Femur (tissue), 1 donor: ENCODE data around the gene TUBB6.
A peak's percentile ranks its signal among the peaks of the same experiment; 100 is the strongest.

Experiments
- DNase-seq: peaks from one replicate; pipeline ENCODE4 v3.0.0-alpha.2; 2017

Gene TUBB6

GRCh38 chr18:12315911-12316310 lies 7.9 kb downstream of the TUBB6 start:
- peak; percentile 37 for DNase-seq

- DNase-seq = peak; percentile 58
These were observed 9.8 kb downstream of the TUBB6 start for GRCh38 chr18:12317664-12318333.

GRCh38 chr18:12318334-12318697 lies 10.3 kb downstream of the TUBB6 start:
- no peak for DNase-seq

DNA sequence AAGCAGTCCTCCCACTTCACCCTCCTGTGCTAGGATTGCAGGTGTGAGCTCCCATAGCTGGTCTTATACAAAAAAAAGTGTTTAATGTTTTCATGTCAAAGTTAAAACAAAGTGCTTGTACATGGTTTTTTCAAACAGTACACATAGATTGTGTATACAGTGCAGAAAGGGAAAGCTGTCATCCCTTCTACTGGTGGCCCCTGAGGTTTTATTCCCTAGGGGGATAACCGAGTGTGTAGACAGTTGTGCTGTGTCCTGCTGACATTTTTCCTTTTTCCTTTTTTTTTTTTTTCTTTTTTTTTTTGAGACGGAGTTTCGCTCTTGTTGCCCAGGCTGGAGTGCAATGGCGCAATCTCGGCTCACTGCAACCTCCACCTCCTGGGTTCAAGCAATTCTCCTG lies 10.8 kb downstream of the TUBB6 start:
- no peak for DNase-seq

DNA sequence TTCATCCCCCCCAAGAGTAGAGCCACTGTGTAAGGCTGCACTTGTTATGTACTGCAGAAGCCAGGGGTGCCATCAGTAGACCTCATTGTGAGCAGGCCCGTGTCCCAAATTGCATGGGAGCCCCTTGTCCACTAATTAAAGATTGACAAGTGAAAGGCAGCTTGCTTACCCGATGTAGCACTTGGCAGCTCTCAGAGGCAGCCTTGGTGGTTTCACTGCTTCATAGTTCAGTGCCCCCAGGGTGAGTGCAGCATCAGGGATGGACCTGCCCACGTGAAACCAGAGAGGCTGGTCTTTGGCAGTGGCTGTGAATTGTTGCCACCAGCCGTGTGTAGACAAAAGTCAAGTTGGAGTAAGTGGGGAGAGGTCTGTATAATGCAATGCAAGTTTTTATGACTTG lies 13.3 kb downstream of the TUBB6 start:
- peak; percentile 17 for DNase-seq

DNA sequence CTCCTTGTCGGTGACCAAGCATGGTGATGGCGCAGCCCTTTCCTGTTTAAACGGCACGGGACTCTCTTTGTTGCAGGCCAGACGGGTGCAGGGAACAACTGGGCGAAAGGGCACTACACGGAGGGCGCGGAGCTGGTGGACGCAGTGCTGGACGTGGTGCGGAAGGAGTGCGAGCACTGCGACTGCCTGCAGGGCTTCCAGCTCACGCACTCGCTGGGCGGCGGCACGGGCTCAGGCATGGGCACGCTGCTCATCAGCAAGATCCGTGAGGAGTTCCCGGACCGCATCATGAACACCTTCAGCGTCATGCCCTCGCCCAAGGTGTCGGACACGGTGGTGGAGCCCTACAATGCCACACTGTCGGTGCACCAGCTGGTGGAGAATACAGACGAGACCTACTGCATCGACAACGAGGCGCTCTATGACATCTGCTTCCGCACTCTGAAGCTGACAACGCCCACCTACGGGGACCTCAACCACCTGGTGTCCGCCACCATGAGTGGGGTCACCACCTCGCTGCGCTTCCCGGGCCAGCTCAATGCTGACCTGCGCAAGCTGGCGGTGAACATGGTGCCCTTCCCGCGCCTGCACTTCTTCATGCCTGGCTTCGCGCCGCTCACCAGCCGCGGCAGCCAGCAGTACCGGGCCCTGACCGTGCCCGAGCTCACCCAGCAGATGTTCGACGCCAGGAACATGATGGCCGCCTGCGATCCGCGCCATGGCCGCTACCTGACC lies 17.1 kb downstream of the TUBB6 start:
- DNase-seq = peak; percentile 30

DNA sequence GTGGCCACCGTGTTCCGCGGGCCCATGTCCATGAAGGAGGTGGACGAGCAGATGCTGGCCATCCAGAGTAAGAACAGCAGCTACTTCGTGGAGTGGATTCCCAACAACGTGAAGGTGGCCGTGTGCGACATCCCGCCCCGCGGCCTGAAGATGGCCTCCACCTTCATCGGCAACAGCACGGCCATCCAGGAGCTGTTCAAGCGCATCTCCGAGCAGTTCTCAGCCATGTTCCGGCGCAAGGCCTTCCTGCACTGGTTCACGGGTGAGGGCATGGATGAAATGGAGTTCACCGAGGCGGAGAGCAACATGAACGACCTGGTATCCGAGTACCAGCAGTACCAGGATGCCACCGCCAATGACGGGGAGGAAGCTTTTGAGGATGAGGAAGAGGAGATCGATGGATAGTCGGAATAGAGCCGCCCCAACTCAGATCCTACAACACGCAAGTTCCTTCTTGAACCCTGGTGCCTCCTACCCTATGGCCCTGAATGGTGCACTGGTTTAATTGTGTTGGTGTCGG lies 17.7 kb downstream of the TUBB6 start:
- peak; percentile 15 for DNase-seq

GRCh38 chr18:12326711-12327460 lies 18.8 kb downstream of the TUBB6 start:
- peak; percentile 15 for DNase-seq

GRCh38 chr18:12327510-12328178 lies 19.6 kb downstream of the TUBB6 start:
- DNase-seq = peak; percentile 83

DNA sequence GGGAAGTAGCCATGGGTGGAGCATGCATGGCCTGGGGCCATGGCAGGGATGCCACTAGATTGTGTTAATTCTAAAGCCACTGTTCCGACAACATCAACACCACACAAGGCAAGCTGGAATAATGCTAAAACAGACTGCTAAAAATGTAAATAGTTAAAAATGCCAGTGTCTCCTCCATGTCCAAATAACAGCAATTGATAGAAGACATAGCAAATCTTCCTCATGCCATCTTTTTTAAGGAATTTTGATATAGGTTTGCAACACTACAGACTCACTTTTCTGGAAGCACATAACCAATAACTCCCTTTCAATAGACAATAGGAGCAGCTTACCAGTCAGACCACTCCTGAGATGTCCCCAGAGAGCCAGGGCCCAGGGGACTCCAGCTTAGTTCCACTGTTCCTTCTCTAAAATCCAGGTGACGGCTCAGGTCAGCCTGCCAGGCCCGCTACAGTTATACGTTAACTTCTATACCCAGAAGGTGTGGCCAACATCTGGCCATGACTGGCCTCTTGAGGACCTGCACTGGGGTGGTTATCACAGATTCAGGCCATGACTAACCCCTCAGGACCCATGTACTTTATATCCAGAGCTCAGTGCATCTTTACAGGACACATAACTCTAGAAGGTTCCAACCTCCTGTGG lies 20.3 kb downstream of the TUBB6 start:
- peak; percentile 11 for DNase-seq

DNA sequence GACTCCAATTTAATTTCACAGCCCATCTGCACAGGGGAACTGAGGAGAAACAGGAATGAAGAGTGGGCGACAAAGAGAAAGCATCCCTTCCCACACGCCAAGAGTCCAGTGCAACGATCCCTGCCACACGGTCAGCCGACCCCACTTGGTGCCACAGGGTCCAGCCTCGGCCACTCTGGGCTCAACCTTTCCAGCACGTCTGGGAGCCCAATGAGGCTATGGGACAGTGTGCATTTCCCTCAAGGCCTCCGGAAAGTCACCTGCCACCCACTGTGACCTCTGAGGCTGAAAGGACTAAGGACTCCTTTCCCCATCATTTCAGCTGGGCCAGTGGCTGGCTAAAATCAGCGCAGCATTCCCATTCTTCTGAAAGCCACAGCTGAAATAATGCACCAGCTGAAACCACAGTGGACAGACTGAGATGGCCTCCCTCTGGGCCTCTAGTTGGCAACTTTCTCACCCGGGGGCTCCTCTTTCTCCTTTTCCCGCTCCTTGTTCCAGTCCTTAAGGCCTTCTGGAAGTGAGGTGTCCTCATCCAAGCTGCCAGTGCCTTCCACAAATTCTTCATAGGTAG lies 21.2 kb downstream of the TUBB6 start:
- no peak for DNase-seq

DNA sequence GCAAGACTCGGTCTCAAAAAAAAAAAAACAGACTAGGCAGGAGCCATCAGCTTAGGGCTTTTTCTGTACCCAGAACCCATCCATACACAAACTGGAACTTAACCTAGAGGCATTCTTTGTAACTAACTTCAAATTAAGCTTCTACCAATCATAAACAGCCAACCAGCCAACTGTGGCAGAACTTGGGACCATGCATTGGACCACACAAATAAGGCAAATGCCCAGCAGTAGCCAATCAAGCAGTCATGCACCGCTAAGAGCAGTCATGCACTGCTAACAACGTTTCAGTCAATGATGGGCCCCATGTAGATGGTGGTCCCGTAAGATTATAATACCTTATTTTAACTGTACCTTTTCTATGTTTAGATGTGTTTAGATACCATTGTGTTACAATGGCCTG lies 22.7 kb downstream of the TUBB6 start:
- no peak for DNase-seq

DNA sequence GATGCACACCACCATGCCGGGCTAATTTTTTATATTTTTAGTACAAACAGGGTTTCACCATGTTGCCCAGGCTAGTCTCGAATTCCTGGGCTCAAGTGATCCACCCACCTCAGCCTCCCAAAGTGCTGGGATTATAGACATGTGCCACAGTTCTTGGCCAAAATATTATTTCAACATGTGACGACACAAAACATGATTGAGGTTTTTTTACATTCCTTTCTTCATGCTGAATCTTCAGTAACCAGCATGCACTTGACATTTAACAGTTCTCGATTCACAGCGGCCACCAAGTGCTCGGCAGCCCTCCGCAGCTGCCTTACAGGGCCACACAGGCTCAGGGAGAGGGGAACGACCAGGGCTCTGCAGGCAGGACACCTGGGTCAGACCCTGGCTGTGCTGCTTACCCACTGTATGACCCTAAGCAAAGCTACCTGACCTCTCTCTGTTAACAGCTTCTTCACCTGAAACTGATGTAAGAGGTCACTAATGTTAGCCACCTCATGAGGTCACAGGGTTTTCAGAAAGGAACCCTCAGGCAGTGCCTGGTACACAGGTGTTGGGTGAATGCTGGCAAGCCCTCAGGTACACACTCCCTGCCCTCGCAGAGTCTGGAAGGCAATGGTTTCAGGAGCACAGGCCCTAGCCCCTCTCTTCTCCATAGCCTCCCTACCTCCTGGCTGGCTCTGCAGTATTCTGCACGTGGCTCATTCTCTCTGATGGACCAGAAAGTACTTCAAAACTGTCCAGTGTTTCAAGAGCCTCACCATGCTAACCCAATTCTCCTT lies 25.7 kb downstream of the TUBB6 start:
- no peak for DNase-seq

- no peak for DNase-seq
These were observed 26.3 kb downstream of the TUBB6 start for GRCh38 chr18:12334366-12334808.

- no peak for DNase-seq
These were observed 26.8 kb downstream of the TUBB6 start for GRCh38 chr18:12334863-12335262.

DNA sequence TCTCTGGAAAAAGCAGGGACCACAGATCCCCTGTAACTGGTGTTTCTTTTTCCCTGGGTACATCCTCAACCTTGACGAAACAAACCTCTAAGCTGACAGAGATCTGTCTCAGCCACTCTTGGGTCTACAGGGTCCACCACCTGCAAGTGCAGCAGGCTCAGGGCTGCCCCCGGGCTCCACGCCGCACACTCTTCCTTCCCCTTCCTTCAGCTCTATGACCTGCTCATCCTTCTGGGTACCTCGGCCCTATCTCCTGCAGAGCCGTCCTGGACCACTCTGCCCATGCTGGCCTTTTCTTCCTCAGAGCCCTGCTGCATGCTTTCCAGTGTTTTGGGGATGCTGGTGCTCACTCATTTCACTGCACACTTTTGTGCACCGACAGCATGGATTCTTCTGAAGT lies 27.5 kb downstream of the TUBB6 start:
- no peak for DNase-seq

DNA sequence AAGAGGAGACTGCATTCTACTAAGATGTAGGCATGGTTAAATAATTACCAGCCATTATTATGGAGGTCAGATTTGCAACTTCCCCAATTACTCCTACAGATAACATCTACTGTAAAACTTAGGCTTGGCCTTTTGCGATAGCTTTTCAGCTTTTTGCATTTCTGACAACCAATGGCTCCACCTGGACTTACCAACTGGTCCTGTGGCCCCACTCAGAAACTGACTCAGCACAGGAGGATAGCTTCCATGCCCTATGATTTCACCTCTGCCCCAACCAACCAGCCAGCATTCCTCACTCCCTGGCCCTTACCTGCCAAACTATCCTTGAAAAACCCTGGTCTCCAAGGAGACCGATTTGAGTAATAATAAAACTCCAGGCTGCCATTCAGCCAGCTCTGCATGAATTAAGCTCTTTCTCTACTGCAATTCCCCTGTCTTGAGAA lies 28.2 kb downstream of the TUBB6 start:
- no peak for DNase-seq

DNA sequence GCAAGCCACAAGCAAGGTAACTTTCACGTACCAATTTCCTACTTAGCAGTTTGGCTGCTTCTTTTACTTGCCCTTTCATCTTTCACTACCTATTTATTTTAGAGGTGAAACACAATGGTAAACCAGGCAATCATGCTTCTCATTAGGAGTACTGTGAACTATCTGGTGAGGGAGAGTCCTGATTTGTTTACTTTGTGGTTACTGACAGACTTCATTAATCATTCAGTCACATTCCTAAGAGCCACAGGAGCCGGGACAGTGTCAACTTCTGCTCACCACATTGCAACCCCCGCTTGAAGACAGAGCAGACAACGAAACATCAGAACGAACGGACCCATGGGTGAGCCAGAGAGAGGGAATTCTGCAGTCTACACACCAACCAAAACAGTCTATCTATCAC lies 28.8 kb downstream of the TUBB6 start:
- DNase-seq = no peak

GRCh38 chr18:12338382-12338781 lies 30.3 kb downstream of the TUBB6 start:
- no peak for DNase-seq

- no peak for DNase-seq
These were observed 33.1 kb downstream of the TUBB6 start for GRCh38 chr18:12340945-12341660.

DNA sequence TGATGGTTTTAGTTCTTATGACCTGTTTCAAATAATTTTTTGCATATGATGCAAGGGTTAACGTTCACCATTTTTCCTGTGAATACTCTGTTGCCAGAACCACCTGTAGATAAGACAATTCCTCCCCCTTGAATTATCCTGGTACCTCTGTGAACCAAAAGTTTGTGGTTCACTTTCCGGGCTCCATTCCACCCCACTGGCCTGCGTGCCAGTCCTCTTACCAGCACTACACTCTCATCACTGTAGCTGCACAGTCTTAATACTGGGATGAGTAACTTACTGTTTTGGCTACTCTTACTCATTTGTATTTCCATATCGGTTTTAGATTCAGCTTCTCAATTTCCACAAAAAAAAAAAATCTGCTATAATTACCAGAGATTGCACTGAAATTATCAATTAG lies 34.6 kb downstream of the TUBB6 start:
- DNase-seq = no peak
